H9 (cell line): ENCODE data around the gene HCST. TPM values are rescaled to one million over a fixed set of nuclear protein-coding genes. Genes with fewer than 3 reads are reported as not detected.
A peak's percentile ranks its signal among the peaks of the same experiment; 100 is the strongest.

ENCODE experiments used
- DNase-seq: peaks from one replicate; pipeline ENCODE4 v3.0.0-alpha.2; 2017
- H2AFZ ChIP-seq: one replicate; pipeline ENCODE4 v1.6.1; 2013; ENCODE audit warnings: mild to moderate bottlenecking, low read length, control low read depth, moderate library complexity
- H2AK5ac ChIP-seq: 2 replicates; pipeline ENCODE4 v1.6.1; 2013; ENCODE audit warnings: low read length, control low read depth, mixed read lengths; ENCODE audit not compliant: insufficient read length
- H2BK120ac ChIP-seq: one replicate; pipeline ENCODE4 v1.6.1; 2013; ENCODE audit warnings: low read depth, mild to moderate bottlenecking, low read length, control low read depth, inconsistent platforms; ENCODE audit not compliant: poor library complexity, severe bottlenecking
- H2BK12ac ChIP-seq: 2 replicates; pipeline ENCODE4 v1.6.1; 2013; ENCODE audit warnings: low read length, control low read depth, mixed read lengths, low read depth; ENCODE audit not compliant: insufficient read length
- H2BK15ac ChIP-seq: 2 replicates; pipeline ENCODE4 v1.6.1; 2013; ENCODE audit warnings: low read depth, low read length, control low read depth
- H2BK20ac ChIP-seq: one replicate; pipeline ENCODE4 v1.6.1; 2013; ENCODE audit warnings: low read depth, mild to moderate bottlenecking, low read length, control low read depth, inconsistent platforms; ENCODE audit not compliant: poor library complexity, severe bottlenecking
- H2BK5ac ChIP-seq: 2 replicates; pipeline ENCODE4 v1.6.1; 2013; ENCODE audit warnings: low read length, control low read depth, mixed read lengths; ENCODE audit not compliant: insufficient read length
- H3K14ac ChIP-seq: 2 replicates; pipeline ENCODE4 v1.6.1; 2013; ENCODE audit warnings: low read length, control low read depth; ENCODE audit not compliant: insufficient read depth
- H3K18ac ChIP-seq: 2 replicates; pipeline ENCODE4 v1.6.1; 2013; ENCODE audit warnings: low read depth, mild to moderate bottlenecking, mixed read lengths, low read length, control low read depth; ENCODE audit not compliant: insufficient read length
- H3K23ac ChIP-seq: 2 replicates; pipeline ENCODE4 v1.6.1; 2013; ENCODE audit warnings: low read length, control low read depth, mixed read lengths, low read depth; ENCODE audit not compliant: insufficient read length
- H3K23me2 ChIP-seq: 2 replicates; pipeline ENCODE4 v1.6.1; 2013; ENCODE audit warnings: low read depth, mild to moderate bottlenecking, mixed read lengths, low read length, control low read depth; ENCODE audit not compliant: insufficient read length, poor library complexity, severe bottlenecking
- H3K27ac ChIP-seq: 2 replicates; pipeline ENCODE4 v1.5.1; 2013; ENCODE audit warnings: low read length, control low read depth, mixed read lengths, low read depth; ENCODE audit not compliant: insufficient read length
- H3K27me3 ChIP-seq: 2 replicates; pipeline ENCODE4 v1.6.1; 2013; ENCODE audit warnings: low read length, control low read depth, inconsistent platforms; ENCODE audit not compliant: insufficient read depth
- H3K4ac ChIP-seq: 2 replicates; pipeline ENCODE4 v1.6.1; 2013; ENCODE audit warnings: low read depth, mild to moderate bottlenecking, control low read depth, inconsistent platforms, low read length, moderate library complexity
- H3K4me1 ChIP-seq: 2 replicates; pipeline ENCODE4 v1.6.1; 2013; ENCODE audit warnings: low read length, control low read depth, inconsistent platforms; ENCODE audit not compliant: insufficient read depth
- H3K4me2 ChIP-seq: 2 replicates; pipeline ENCODE4 v1.6.1; 2013; ENCODE audit warnings: low read length, control low read depth, mixed read lengths; ENCODE audit not compliant: insufficient read length, insufficient read depth
- H3K56ac ChIP-seq: 2 replicates; pipeline ENCODE4 v1.6.1; 2013; ENCODE audit warnings: low read depth, mild to moderate bottlenecking, mixed read lengths, low read length, control low read depth; ENCODE audit not compliant: insufficient read length
- H3K79me1 ChIP-seq: 2 replicates; pipeline ENCODE4 v1.6.1; 2013; ENCODE audit warnings: low read depth, mild to moderate bottlenecking, moderate library complexity, low read length, control low read depth, inconsistent platforms; ENCODE audit not compliant: insufficient read depth, poor library complexity, severe bottlenecking
- H3K79me2 ChIP-seq: 2 replicates; pipeline ENCODE4 v1.6.1; 2013; ENCODE audit warnings: low read length, control low read depth, inconsistent platforms; ENCODE audit not compliant: insufficient read depth
- H3K9ac ChIP-seq: 2 replicates; pipeline ENCODE4 v1.6.1; 2013; ENCODE audit warnings: low read length, control low read depth, mixed read lengths; ENCODE audit not compliant: insufficient read length; ENCODE audit errors: extremely low read depth
- H3K9me3 ChIP-seq: one replicate; pipeline ENCODE4 v1.6.1; 2013; ENCODE audit warnings: low read depth, low read length, inconsistent platforms; ENCODE audit not compliant: control insufficient read depth
- H3T11ph ChIP-seq: one replicate; pipeline ENCODE4 v1.6.1; 2013; ENCODE audit warnings: mild to moderate bottlenecking, low read length, control low read depth, inconsistent platforms
- H4K20me1 ChIP-seq: one replicate; pipeline ENCODE4 v1.6.1; 2013; ENCODE audit not compliant: control insufficient read depth, insufficient read length, insufficient read depth
- H4K5ac ChIP-seq: 2 replicates; pipeline ENCODE4 v1.6.1; 2013; ENCODE audit warnings: low read depth, mild to moderate bottlenecking, mixed read lengths, low read length, control low read depth; ENCODE audit not compliant: insufficient read length
- H4K8ac ChIP-seq: replicated peaks from 2 replicates; pipeline ENCODE4 v1.6.1; 2013; ENCODE audit warnings: low read length, control low read depth, mixed read lengths, low read depth; ENCODE audit not compliant: insufficient read length
- H4K91ac ChIP-seq: 2 replicates; pipeline ENCODE4 v1.6.1; 2013; ENCODE audit warnings: low read depth, mild to moderate bottlenecking, moderate library complexity, mixed read lengths, low read length, control low read depth; ENCODE audit not compliant: insufficient read length
- H3K27ac Mint-ChIP-seq, 3 experiments: 2 replicates in 2 of 3; 3 replicates in 1 of 3; pipeline ENCODE4 v1.8.0; 2020 to 2021; ENCODE audit warnings: mixed read lengths in 3 of 3, mild to moderate bottlenecking in 1 of 3, moderate library complexity in 1 of 3
- H3K27me3 Mint-ChIP-seq: 2 replicates; pipeline ENCODE4 v1.8.0; 2021; ENCODE audit warnings: low read depth, mild to moderate bottlenecking, moderate library complexity, mixed read lengths
- H3K36me3 Mint-ChIP-seq, 3 experiments: 2 replicates in 2 of 3; 3 replicates in 1 of 3; pipeline ENCODE4 v1.8.0; 2020 to 2021; ENCODE audit warnings: low read depth in 3 of 3, mixed read lengths in 3 of 3; ENCODE audit not compliant: insufficient read depth in 1 of 3
- H3K4me1 Mint-ChIP-seq, 2 experiments: 2 replicates each; pipeline ENCODE4 v1.8.0; 2020; ENCODE audit warnings: mixed read lengths in 2 of 2
- H3K4me3 Mint-ChIP-seq, 2 experiments: 2 replicates in 1 of 2; 3 replicates in 1 of 2; pipeline ENCODE4 v1.8.0; 2020 to 2021; ENCODE audit warnings: mild to moderate bottlenecking in 2 of 2, mixed read lengths in 2 of 2, moderate library complexity in 1 of 2
- H3K9me3 Mint-ChIP-seq, 2 experiments: 2 replicates in 1 of 2; 3 replicates in 1 of 2; pipeline ENCODE4 v1.8.0; 2020; ENCODE audit warnings: mild to moderate bottlenecking in 2 of 2, mixed read lengths in 2 of 2, moderate library complexity in 1 of 2
- CTCF ChIP-seq: fragments of 200-600 bp; sonication (generic); conservative IDR thresholded peaks from 3 replicates; pipeline ENCODE4 v1.8.0; 2021; ENCODE audit warnings: antibody characterized with exemption, mild to moderate bottlenecking
- WGBS: extraction: QIAGEN DNeasy Blood & Tissue Kit; methylation state at CpG from one replicate; pipeline ENCODE4 v1.1.7; 2013; ENCODE audit warnings: missing lambda C conversion rate, low lambda C conversion rate, mixed read lengths; ENCODE audit not compliant: insufficient read length; ENCODE audit errors: extremely low coverage; 5-methylcytosine and 5-hydroxymethylcytosine counted together
- total RNA-seq: library from RNA; stranded (reverse); gene quantifications from 2 replicates; pipeline ENCODE4 v1.2.1, GENCODE V29; 2021

The HCST gene
- total RNA-seq, 1 experiment from 2014 or later: 0.68 TPM

- Mint-ChIP-seq H3K9me3 (no peaks in the 10 kb centered on the region), H3K4me1 (peaks cover 26 to 27% of the 10 kb centered on the region in 2 experiments), H3K4me3 (peak overlapping the region; percentile 46 to 75; a peak in 4 of 5 replicates), H3K27ac (peak overlapping the region; percentile 90 to 96 (median 91); a peak in 5 of 7 replicates), H3K36me3 (no peaks in the 10 kb centered on the region), H3K27me3 (peaks cover 5% of the 10 kb centered on the region)
- Histone ChIP-seq H3K27me3 (no peaks in the 10 kb centered on the region), H3K4ac (no peak overlapping the region), H2BK120ac (no peak overlapping the region), H3K9ac (no peak overlapping the region), H3T11ph (no peak overlapping the region), H4K20me1 (no peaks in the 10 kb centered on the region), H3K79me2 (no peaks in the 10 kb centered on the region), H4K8ac (no peak overlapping the region), H4K5ac (no peak overlapping the region), H2BK20ac (no peak overlapping the region), H3K23ac (no peak overlapping the region), H3K14ac (no peak overlapping the region), H3K18ac (no peak overlapping the region), H2AK5ac (no peak overlapping the region), H2BK5ac (no peak overlapping the region), H4K91ac (no peak overlapping the region), H2BK12ac (no peak overlapping the region), H2AFZ (no peak overlapping the region), H3K56ac (no peak overlapping the region), H3K79me1 (no peaks in the 10 kb centered on the region), H2BK15ac (no peak overlapping the region), H3K4me1 (no peaks in the 10 kb centered on the region), H3K23me2 (peaks cover 15% of the 10 kb centered on the region), H3K27ac (peak overlapping the region; percentile 21), H3K9me3 (no peaks in the 10 kb centered on the region), H3K4me2 (peak overlapping the region; percentile 26)
- no CpG with 5 or more reads among the region's 7 CpGs for WGBS
- no peak for TF ChIP-seq CTCF
- DNase-seq: no peak
Measured at GRCh38 chr19:35932291-35932936, 30.1 kb downstream of the HCST start.
